Ovary (tissue), 3 donors: Measurements from ENCODE around the gene KIAA1671.

Experiments
- CTCF ChIP-seq, 3 donors: fragments of 450-650 bp in 2 of 3; fragments of 200-600 bp in 1 of 3; IDR thresholded peaks; one replicate each; pipeline versions ENCODE4 v1.5.1 to v1.8.0; 2016 to 2022; ENCODE audit warnings: antibody characterized with exemption in 3 of 3, mild to moderate bottlenecking in 1 of 3
- EP300 ChIP-seq: sonication (generic); formaldehyde crosslinking; IDR thresholded peaks from one replicate; pipeline ENCODE4 v1.6.1; 2017; ENCODE audit warnings: antibody characterized with exemption
- POLR2A ChIP-seq: fragments of 450-650 bp; IDR thresholded peaks from one replicate; pipeline ENCODE4 v1.6.1; 2017; ENCODE audit warnings: antibody characterized with exemption, mild to moderate bottlenecking, moderate library complexity
- donor health status: DM: no; HTN: no; CAD: no.

GRCh38 chr22:25000686-25001085 is 48.2 kb downstream of the KIAA1671 start:
- TF ChIP-seq POLR2A (no peak), CTCF (IDR thresholded peaks at IDR 0.05) (no peak), EP300 (no peak)
